LNCAP (cell line): ENCODE measurements around the gene GUCA1C.

ENCODE experiments used
- TF ChIP-seq, protein P1 (sequence below): fragments of 450-650 bp; IDR thresholded peaks from 2 replicates; pipeline ENCODE4 v1.5.1; 2017; ENCODE audit warnings: mild to moderate bottlenecking

The GUCA1C gene

DNA sequence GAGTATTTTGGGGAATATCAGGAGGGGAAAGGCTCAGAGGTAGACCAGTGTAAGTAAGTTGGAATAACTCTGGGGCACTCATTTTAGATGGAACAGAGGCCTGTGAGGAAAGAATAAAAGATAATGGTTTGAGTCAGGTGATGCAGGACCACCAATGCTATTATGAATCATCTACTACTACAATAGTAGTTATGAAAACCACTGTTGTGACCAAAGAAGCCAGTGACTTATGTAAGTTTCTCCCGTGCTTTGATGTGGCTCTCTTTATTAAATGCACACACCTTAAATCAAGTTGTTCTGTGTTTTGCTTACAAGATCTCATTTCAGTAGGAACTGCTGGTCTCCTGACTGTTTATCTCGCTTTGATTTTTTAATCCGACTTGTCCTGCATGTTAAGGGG is 13.1 kb upstream of the GUCA1C start:
- TF ChIP-seq, protein P1, sequence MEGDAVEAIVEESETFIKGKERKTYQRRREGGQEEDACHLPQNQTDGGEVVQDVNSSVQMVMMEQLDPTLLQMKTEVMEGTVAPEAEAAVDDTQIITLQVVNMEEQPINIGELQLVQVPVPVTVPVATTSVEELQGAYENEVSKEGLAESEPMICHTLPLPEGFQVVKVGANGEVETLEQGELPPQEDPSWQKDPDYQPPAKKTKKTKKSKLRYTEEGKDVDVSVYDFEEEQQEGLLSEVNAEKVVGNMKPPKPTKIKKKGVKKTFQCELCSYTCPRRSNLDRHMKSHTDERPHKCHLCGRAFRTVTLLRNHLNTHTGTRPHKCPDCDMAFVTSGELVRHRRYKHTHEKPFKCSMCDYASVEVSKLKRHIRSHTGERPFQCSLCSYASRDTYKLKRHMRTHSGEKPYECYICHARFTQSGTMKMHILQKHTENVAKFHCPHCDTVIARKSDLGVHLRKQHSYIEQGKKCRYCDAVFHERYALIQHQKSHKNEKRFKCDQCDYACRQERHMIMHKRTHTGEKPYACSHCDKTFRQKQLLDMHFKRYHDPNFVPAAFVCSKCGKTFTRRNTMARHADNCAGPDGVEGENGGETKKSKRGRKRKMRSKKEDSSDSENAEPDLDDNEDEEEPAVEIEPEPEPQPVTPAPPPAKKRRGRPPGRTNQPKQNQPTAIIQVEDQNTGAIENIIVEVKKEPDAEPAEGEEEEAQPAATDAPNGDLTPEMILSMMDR = no peak

DNA sequence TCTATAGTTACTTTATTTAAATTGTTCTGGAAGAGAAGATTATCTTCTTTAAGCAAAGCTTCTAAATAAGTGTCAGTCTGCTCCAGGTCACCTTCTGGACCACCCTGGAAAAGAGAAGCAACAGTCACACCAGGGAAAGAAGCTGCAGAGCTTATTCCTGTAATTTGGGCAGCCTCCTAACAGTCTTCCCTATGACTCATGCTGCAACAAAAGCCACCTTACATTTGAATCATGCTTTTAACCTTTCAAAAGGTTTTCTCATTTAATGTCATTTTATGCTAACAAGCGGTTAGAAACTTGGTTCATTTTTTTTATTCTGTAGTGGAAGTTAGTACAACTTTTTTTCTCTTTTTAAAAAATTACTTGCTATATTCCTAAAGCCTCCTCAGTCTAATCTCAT is 5.3 kb upstream of the GUCA1C start:
- TF ChIP-seq, protein P1 = no peak

DNA sequence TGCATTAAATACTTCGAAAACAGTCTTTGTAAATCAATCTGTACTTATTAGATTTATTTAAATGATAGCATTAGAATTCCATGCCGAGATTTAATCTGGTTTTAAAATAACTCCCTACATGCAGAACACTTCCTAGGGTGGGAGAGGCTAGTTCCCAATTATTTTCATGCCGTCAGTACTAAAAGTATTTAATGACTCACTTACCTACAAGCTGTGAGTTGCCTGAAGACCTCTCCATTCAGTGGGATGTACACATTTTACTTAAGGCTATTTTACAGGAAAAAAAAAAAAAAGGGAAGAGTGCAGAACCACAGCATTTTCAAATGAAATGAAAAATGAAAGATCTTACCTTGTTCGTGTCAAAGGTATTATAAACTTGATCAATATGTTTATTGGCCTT is 469 bp downstream of the GUCA1C start:
- TF ChIP-seq, protein P1 = no peak

DNA sequence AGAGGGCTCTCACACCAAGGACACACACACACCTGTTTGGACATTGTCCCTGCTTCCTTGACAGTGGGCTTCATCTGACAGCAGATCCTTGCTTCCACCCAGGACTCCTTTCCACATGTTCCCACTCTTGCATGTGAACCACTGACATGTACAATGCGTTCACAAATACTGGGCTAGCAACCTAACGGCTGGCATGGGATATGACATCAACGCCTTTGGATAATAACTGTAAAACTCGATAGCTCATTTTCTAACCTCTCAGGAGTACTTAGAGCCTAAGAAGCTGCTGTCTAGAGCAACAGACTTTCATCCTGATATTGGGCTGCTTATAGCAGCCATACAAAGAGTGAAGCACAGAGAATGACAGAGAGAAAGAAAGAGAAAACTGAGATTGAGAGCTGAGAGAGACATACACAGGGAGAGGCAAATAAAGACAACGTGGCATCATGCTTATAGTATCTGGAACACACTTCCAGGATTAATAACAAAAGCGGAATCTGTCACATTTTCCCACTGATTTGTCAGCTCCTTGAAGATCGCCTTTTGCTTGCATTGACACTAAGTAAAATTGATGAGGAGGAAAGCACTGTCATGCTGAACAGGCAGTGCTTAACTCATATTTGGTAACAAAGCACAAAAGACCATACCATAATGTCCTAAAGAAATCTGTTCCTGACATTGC is 1.7 kb downstream of the GUCA1C start:
- TF ChIP-seq, protein P1 = no peak

DNA sequence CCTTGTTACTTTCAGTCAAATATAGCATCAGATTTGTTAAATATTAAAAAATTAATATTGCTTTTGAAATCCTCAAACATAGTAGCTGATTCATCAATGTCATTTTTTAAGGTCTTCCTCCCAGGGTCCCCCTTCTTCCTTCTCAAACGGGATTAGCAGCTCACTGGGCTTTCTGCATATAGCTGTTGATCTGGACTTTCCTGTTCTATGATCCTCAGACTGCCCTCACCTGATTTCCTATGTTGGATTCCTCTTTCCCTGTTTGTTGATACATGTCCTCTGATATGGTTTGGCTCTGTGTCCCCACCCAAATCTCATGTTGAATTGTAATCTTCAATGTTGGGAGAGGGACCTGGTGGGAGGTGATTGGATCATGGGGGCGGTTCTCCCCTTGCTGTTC is 5.8 kb downstream of the GUCA1C start:
- TF ChIP-seq, protein P1 = no peak

DNA sequence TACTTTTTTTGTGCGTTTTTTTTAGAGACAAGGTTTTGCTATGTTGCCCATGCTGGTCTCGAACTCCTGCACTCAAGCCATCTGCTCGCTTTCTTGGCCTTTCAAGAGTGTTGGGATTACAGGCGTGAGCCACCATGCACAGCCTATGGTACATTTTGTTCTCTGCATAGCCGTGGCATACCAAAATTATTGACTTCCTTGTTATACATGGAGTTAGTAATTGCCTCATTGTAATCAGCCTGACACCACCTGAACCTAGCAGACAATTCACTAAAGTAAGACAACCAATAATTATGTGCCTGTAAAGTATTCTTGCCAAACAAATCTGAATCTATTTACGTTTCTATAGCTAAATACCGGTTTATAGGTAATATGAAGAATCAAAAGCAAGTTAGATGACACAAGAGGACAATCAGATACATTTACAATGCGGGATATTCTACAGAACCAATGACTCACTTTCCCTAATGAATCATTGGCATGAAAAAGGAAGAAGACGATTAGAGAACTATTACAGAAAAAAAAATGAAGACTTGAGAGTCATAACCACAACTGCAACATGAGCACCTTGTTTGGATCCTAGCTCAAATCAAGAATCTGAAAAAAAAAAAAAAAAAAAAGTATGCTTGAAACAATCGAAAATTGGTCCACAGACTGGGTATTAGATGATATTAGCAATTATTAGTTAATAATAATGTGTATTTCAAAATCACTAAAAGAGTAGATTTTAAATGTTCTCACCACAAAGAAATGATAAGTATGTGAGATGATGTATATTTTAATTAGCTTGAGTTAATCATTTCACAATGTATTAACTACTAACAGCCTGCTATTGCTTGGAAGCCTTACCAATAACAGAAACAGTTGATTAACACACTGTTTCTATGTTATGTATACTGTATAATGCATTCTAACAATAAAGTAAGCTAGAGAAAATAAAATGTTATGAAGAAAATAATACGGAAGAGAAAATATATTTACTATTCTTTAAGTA is 7.1 kb downstream of the GUCA1C start:
- TF ChIP-seq, protein P1 = no peak

DNA sequence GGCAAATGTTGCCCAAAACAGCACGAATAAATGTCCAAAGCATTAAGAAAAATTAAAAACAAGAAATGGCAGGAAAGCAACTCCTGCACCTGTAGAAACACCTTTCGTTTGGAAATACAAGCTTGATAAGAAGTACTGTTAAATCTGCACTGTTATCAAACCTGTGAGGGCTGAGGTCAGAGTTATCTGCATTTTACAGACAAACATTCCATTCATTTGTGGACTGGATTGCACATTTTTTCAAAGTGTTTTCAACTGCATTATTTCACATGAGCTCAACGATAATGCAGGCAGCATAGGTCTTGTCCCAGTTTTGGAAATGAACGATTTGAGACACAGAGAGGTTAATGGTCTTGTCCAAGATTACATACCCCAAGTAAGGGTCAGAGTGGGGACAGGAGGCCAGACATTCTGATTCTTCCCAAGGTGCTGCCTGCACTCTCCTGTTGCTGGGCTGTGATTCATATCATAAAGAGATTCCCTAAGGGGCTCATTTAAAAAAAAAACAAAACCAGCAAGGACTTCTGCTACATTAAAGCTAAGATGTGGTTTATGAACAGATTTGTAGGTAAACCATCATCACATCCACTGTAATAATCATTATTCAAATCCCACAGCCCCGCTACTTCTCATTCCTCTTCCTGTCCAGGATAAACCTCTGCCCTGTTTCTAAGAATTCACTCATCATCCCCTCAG is 13.0 kb downstream of the GUCA1C start:
- TF ChIP-seq, protein P1 = no peak
